Body of pancreas (tissue), 4 donors: ENCODE measurements around the gene NEK10.

Experiments
- CTCF ChIP-seq, 7 experiments: fragments of 450-650 bp in 4 of 7; fragments of 200-600 bp in 3 of 7; sonication (generic) in 3 of 7; IDR thresholded peaks; one replicate each; pipeline ENCODE4 v1.5.1; 2016 to 2019; ENCODE audit warnings: antibody characterized with exemption in 7 of 7
- POLR2A ChIP-seq, 3 donors: fragments of 450-650 bp; IDR thresholded peaks; one replicate each; pipeline ENCODE4 v1.6.1; 2016; ENCODE audit warnings: antibody characterized with exemption in 3 of 3, mild to moderate bottlenecking in 2 of 3

DNA sequence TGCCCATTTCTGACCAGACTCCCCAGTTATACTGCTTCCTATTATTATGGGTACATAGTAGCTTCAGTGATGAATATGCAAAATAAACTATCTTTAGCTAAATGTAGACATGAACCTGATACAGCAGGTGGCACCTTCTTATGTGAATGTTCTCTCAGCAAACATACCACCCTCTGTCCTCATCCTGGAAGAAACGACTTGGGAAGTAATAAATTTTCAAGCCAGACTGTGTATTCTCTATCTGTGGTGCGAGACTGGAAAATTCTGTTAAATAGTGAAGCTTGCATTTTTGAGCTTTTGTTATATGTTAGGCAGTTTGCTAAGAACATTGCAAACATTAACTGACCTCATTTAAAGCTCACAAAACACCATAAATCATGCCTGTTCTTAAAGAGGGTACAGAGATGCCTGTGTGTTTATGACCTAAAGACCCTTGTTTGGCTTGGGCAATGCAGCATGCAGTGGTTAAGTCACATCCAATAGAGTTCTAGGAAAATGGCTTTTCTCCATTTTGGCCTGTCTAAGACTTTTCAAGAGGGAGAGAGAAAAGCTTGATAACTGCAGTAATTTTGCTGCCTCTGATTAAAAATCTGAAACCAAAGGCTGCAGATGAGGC, 287.1 kb downstream of the NEK10 start:
- TF ChIP-seq CTCF (IDR thresholded peaks at IDR 0.05) (no peak), POLR2A (IDR thresholded peaks at IDR 0.05) (no peak)
